ENCODE measurements around the gene TMOD1. TPM values are rescaled to one million over a fixed set of nuclear protein-coding genes. Genes with fewer than 3 reads are reported as not detected.

The TMOD1 gene
- total RNA-seq, 1 experiment from 2014 or later: not detected

- Histone ChIP-seq H3K27ac (ENCODE audit: low read length) (no peak overlapping the region), H3K9ac (ENCODE audit: low read length) (no peak overlapping the region), H3K9me3 (ENCODE audit: low read length) (no peaks in the 10 kb centered on the region), H3K79me2 (ENCODE audit: low read length) (no peaks in the 10 kb centered on the region), H3K27me3 (ENCODE audit: low read length) (no peaks in the 10 kb centered on the region), H3K4me2 (ENCODE audit: low read length) (no peak overlapping the region), H3F3A (ENCODE audit: low read length, unreplicated experiment) (no peaks in the 10 kb centered on the region), H2AFZ (ENCODE audit: low read length) (no peak overlapping the region), H3K9me2 (replicated peaks; ENCODE audit: low read length) (no peaks in the 10 kb centered on the region), H3K36me3 (ENCODE audit: low read depth, low read length) (no peaks in the 10 kb centered on the region), H3K4me3 (ENCODE audit: low read length) (no peak overlapping the region), H3K4me1 (ENCODE audit: insufficient read depth, low read length) (peaks cover 4% of the 10 kb centered on the region; the same call in 1 of the 2 replicates), H4K20me1 (ENCODE audit: low read length) (no peaks in the 10 kb centered on the region)
- POLR2A ChIA-PET (ENCODE audit: unreplicated experiment): no interaction called here
- TF ChIP-seq EZH2phosphoT487 (IDR thresholded peaks at IDR 0.05; ENCODE audit: borderline replicate concordance, low read length) (no peak), EZH2 (IDR thresholded peaks at IDR 0.05; ENCODE audit: low read length, unreplicated experiment) (no peak), CTCF (conservative IDR thresholded peaks at IDR 0.05; ENCODE audit: low read depth, low read length) (no peak)
- no TSS peak for BruUV-seq (replicated peaks)
- intact Hi-C loops (cut with micrococcal nuclease): no loop called here
- CTCF ChIA-PET: no interaction called here
- ATAC-seq (no peak), DNase-seq (no peak)
Observed at GRCh38 chr9:97474372-97474925, 27.0 kb upstream of the TMOD1 start.

GRCh38 chr9:97475059-97475458 lies 26.4 kb upstream of the TMOD1 start:
- DNase-seq: peak; percentile 39
- no peak overlapping the region for H3K4me3 ChIP-seq (ENCODE audit: low read length)
- H3K79me2 ChIP-seq (ENCODE audit: low read length): no peaks in the 10 kb centered on the region
- no peak overlapping the region for H3K9ac ChIP-seq (ENCODE audit: low read length)
- TF ChIP-seq EZH2phosphoT487 (IDR thresholded peaks at IDR 0.05; ENCODE audit: borderline replicate concordance, low read length) (no peak), CTCF (conservative IDR thresholded peaks at IDR 0.05; ENCODE audit: low read depth, low read length) (no peak)
- no peaks in the 10 kb centered on the region for H3F3A ChIP-seq (ENCODE audit: low read length, unreplicated experiment)
- ATAC-seq: peak; percentile 70
- no peak overlapping the region for H3K4me2 ChIP-seq (ENCODE audit: low read length)
- CTCF ChIA-PET: no interaction called here
- H3K4me1 ChIP-seq (ENCODE audit: insufficient read depth, low read length): peaks cover 4% of the 10 kb centered on the region; the same call in 1 of the 2 replicates
- no peaks in the 10 kb centered on the region for H4K20me1 ChIP-seq (ENCODE audit: low read length)
- H3K9me3 ChIP-seq (ENCODE audit: low read length): no peaks in the 10 kb centered on the region
- intact Hi-C loops (cut with micrococcal nuclease): no loop called here
- no peaks in the 10 kb centered on the region for H3K9me2 ChIP-seq (replicated peaks; ENCODE audit: low read length)
- H3K36me3 ChIP-seq (ENCODE audit: low read depth, low read length): no peaks in the 10 kb centered on the region
- no peaks in the 10 kb centered on the region for H3K27me3 ChIP-seq (ENCODE audit: low read length)
- BruUV-seq (replicated peaks): no TSS peak
- no peak overlapping the region for H2AFZ ChIP-seq (ENCODE audit: low read length)
- no peak overlapping the region for H3K27ac ChIP-seq (ENCODE audit: low read length)
- POLR2A ChIA-PET (ENCODE audit: unreplicated experiment): no interaction called here

GRCh38 chr9:97478301-97478981 lies 23.0 kb upstream of the TMOD1 start:
- Histone ChIP-seq H3K27ac (ENCODE audit: low read length) (no peak overlapping the region), H3K4me2 (ENCODE audit: low read length) (no peak overlapping the region)
- intact Hi-C loops (cut with micrococcal nuclease): no loop called here

More at GRCh38 chr9:97478301-97478981, 23.0 kb upstream of the TMOD1 start:
- no peaks in the 10 kb centered on the region for H4K20me1 ChIP-seq (ENCODE audit: low read length)
- H3K36me3 ChIP-seq (ENCODE audit: low read depth, low read length): no peaks in the 10 kb centered on the region
- H3K27me3 ChIP-seq (ENCODE audit: low read length): no peaks in the 10 kb centered on the region
- no peak overlapping the region for H3K4me3 ChIP-seq (ENCODE audit: low read length)
- H3K9me3 ChIP-seq (ENCODE audit: low read length): no peaks in the 10 kb centered on the region
- ATAC-seq (no peak), DNase-seq (no peak)
- CTCF ChIA-PET: no interaction called here
- H3K4me1 ChIP-seq (ENCODE audit: insufficient read depth, low read length): peaks cover 4% of the 10 kb centered on the region; the same call in 1 of the 2 replicates
- H3F3A ChIP-seq (ENCODE audit: low read length, unreplicated experiment): no peaks in the 10 kb centered on the region
- no peak overlapping the region for H3K9ac ChIP-seq (ENCODE audit: low read length)
- H2AFZ ChIP-seq (ENCODE audit: low read length): no peak overlapping the region
- no peak for TF ChIP-seq CTCF (conservative IDR thresholded peaks at IDR 0.05; ENCODE audit: low read depth, low read length)
- no peak for TF ChIP-seq EZH2 (IDR thresholded peaks at IDR 0.05; ENCODE audit: low read length, unreplicated experiment)
- TF ChIP-seq EZH2phosphoT487 (IDR thresholded peaks at IDR 0.05; ENCODE audit: borderline replicate concordance, low read length): no peak
- POLR2A ChIA-PET (ENCODE audit: unreplicated experiment): no interaction called here
- no peaks in the 10 kb centered on the region for H3K79me2 ChIP-seq (ENCODE audit: low read length)
- H3K9me2 ChIP-seq (replicated peaks; ENCODE audit: low read length): no peaks in the 10 kb centered on the region
- BruUV-seq (replicated peaks): no TSS peak
